Panc1 (cell line): ENCODE measurements around the gene ZDHHC14. TPM values are rescaled to one million over a fixed set of nuclear protein-coding genes. Genes with fewer than 3 reads are reported as not detected.

Source experiments
- ATAC-seq: fragments of 200-7000 bp; cut with Tn5 transposase; 2 replicates; pipeline ENCODE4 v1.9.1; 2020; ENCODE audit warnings: mild to moderate bottlenecking, moderate library complexity
- BruUV-seq: library from RNA; stranded (reverse); fragments of 400-500 nt; replicated peaks from 2 replicates; lab custom pipeline; 2021; lab: Mats Ljungman, UMichigan
- CTCF ChIA-PET: fragments of 300-600 bp; sonication (Branson Sonifier 250); formaldehyde crosslinking; loops from one replicate; lab custom pipeline; 2022; ENCODE audit warnings: antibody characterized with exemption; lab: Charles Lee
- POLR2A ChIA-PET: fragments of 300-600 bp; sonication (Branson Sonifier 250); formaldehyde crosslinking; loops from one replicate; lab custom pipeline; 2022; ENCODE audit warnings: antibody characterized with exemption; lab: Charles Lee
- DNase-seq: peaks from one replicate; pipeline ENCODE4 v3.0.0-alpha.2; 2010; ENCODE audit warnings: low read depth, low spot score
- H3K27ac ChIP-seq: 2 replicates; pipeline ENCODE4 v1.5.1; 2011; ENCODE audit warnings: mild to moderate bottlenecking, low read length, inconsistent platforms
- H3K27me3 ChIP-seq: fragments of 200-500 bp; sonication (Bioruptor generic); 2 replicates; pipeline ENCODE4 v1.6.0; 2014; ENCODE audit warnings: low read length, inconsistent platforms; ENCODE audit not compliant: control insufficient read depth, insufficient read depth
- H3K36me3 ChIP-seq: fragments of 200-500 bp; sonication (Bioruptor generic); 2 replicates; pipeline ENCODE4 v1.5.1; 2014; ENCODE audit warnings: inconsistent platforms, mild to moderate bottlenecking, low read length, moderate library complexity; ENCODE audit not compliant: control insufficient read depth, insufficient read depth
- H3K4me1 ChIP-seq: 2 replicates; pipeline ENCODE4 v1.5.1; 2011; ENCODE audit warnings: inconsistent platforms, mild to moderate bottlenecking, low read length, moderate library complexity; ENCODE audit not compliant: control insufficient read depth, insufficient read depth
- H3K4me3 ChIP-seq, 2 experiments: 2 replicates each; pipeline ENCODE4 v1.5.1; 2011 to 2012; ENCODE audit warnings: low read depth in 2 of 2, low read length in 2 of 2, mild to moderate bottlenecking in 2 of 2, inconsistent platforms in 1 of 2, moderate library complexity in 1 of 2
- H3K9me3 ChIP-seq: fragments of 200-500 bp; sonication (Bioruptor generic); 2 replicates; pipeline ENCODE4 v1.5.1; 2014; ENCODE audit warnings: low read depth, mild to moderate bottlenecking, inconsistent platforms, low read length, moderate library complexity; ENCODE audit not compliant: control insufficient read depth, insufficient read depth
- POLR2AphosphoS5 ChIP-seq: IDR thresholded peaks from 2 replicates; pipeline ENCODE4 v1.6.1; 2012; ENCODE audit warnings: mild to moderate bottlenecking, low read depth, low read length, moderate library complexity
- SIN3A ChIP-seq: IDR thresholded peaks from 2 replicates; pipeline ENCODE4 v1.6.1; 2012; ENCODE audit warnings: low read depth, mild to moderate bottlenecking, low read length, moderate library complexity, borderline replicate concordance; ENCODE audit not compliant: insufficient read depth
- TCF7L2 ChIP-seq: IDR thresholded peaks from 2 replicates; pipeline ENCODE4 v1.6.1; 2011; ENCODE audit warnings: mild to moderate bottlenecking, low read depth, low read length, inconsistent platforms
- in situ Hi-C: cut with HindIII; loops from 2 replicates; pipeline ENCODE4 v1.10.0; 2016; ENCODE audit warnings: low sequenced_read_pairs, low pct_unique_long_range_greater_than_20kb
- intact Hi-C: fragments of 100-400 bp; cut with micrococcal nuclease; formaldehyde crosslinking; loops from one replicate; pipeline ENCODE4 v1.10.0; 2022; ENCODE audit not compliant: unreplicated experiment
- total RNA-seq: library from RNA; stranded (reverse); gene quantifications from one replicate; pipeline ENCODE4 v1.2.1, GENCODE V29; 2021; ENCODE audit not compliant: unreplicated experiment
- TF ChIP-seq, protein P1 (sequence below), 2 experiments: IDR thresholded peaks; 2 replicates each; pipeline ENCODE4 v1.6.1; 2011 to 2012; ENCODE audit warnings: low read depth in 2 of 2, control low read depth in 1 of 2, low read length in 1 of 2, mild to moderate bottlenecking in 1 of 2, moderate library complexity in 1 of 2; ENCODE audit not compliant: insufficient read depth in 1 of 2
- TF ChIP-seq, protein P2 (sequence below): fragments of 450-650 bp; IDR thresholded peaks from 2 replicates; pipeline ENCODE4 v1.5.1; 2017; ENCODE audit warnings: mild to moderate bottlenecking

ZDHHC14 gene
- total RNA-seq, 1 experiment from 2014 or later: 19.9 TPM

DNA sequence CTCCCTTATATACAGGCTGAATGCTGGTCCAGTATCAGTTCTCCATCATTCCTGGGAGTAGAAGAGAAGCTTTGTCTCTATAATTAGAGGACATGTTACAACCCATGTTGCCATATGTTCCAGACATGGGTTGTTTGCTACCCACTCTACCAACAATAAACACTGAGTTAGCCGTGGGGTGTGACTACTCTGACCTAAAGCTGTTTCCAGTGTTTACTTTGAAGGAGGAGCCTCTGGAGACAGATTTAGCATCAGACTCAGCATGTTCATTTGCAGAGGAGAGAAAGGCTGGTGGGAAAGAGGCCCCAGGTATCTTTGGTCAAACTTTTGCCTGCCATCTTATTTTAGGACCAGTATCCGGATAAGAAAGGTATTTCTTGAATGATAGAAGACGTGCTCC, 284.2 kb downstream of the ZDHHC14 start:
- H3K27ac ChIP-seq: no peak overlapping the region
- no peak overlapping the region for H3K4me3 ChIP-seq
- no TSS peak for BruUV-seq
- in situ Hi-C loops: loop anchor here (25.0 kb wide), 1 partner anchor 353 kb away; the partner anchor contains the start of gene TMEM242
- ATAC-seq (no peak), DNase-seq (no peak)
- no peaks in the 10 kb centered on the region for H3K9me3 ChIP-seq
- TF ChIP-seq POLR2AphosphoS5 (no peak), SIN3A (no peak), TCF7L2 (no peak)
- TF ChIP-seq, protein P1, sequence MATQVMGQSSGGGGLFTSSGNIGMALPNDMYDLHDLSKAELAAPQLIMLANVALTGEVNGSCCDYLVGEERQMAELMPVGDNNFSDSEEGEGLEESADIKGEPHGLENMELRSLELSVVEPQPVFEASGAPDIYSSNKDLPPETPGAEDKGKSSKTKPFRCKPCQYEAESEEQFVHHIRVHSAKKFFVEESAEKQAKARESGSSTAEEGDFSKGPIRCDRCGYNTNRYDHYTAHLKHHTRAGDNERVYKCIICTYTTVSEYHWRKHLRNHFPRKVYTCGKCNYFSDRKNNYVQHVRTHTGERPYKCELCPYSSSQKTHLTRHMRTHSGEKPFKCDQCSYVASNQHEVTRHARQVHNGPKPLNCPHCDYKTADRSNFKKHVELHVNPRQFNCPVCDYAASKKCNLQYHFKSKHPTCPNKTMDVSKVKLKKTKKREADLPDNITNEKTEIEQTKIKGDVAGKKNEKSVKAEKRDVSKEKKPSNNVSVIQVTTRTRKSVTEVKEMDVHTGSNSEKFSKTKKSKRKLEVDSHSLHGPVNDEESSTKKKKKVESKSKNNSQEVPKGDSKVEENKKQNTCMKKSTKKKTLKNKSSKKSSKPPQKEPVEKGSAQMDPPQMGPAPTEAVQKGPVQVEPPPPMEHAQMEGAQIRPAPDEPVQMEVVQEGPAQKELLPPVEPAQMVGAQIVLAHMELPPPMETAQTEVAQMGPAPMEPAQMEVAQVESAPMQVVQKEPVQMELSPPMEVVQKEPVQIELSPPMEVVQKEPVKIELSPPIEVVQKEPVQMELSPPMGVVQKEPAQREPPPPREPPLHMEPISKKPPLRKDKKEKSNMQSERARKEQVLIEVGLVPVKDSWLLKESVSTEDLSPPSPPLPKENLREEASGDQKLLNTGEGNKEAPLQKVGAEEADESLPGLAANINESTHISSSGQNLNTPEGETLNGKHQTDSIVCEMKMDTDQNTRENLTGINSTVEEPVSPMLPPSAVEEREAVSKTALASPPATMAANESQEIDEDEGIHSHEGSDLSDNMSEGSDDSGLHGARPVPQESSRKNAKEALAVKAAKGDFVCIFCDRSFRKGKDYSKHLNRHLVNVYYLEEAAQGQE (IDR thresholded peaks at IDR 0.05; ENCODE audit: insufficient read depth in 1 of 2, low read depth in 2 of 2, low read length in 1 of 2): no peak
- TF ChIP-seq, protein P2, sequence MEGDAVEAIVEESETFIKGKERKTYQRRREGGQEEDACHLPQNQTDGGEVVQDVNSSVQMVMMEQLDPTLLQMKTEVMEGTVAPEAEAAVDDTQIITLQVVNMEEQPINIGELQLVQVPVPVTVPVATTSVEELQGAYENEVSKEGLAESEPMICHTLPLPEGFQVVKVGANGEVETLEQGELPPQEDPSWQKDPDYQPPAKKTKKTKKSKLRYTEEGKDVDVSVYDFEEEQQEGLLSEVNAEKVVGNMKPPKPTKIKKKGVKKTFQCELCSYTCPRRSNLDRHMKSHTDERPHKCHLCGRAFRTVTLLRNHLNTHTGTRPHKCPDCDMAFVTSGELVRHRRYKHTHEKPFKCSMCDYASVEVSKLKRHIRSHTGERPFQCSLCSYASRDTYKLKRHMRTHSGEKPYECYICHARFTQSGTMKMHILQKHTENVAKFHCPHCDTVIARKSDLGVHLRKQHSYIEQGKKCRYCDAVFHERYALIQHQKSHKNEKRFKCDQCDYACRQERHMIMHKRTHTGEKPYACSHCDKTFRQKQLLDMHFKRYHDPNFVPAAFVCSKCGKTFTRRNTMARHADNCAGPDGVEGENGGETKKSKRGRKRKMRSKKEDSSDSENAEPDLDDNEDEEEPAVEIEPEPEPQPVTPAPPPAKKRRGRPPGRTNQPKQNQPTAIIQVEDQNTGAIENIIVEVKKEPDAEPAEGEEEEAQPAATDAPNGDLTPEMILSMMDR: no peak
- POLR2A ChIA-PET: no interaction called here
- H3K36me3 ChIP-seq: no peaks in the 10 kb centered on the region
- H3K27me3 ChIP-seq: no peaks in the 10 kb centered on the region
- peaks cover 13% of the 10 kb centered on the region for H3K4me1 ChIP-seq
- intact Hi-C loops: loop anchor here (5.0 kb wide), 1 partner anchor 283 kb away; the partner anchor contains the start of gene ZDHHC14
- CTCF ChIA-PET: interaction anchor here (0.7 kb wide), 1 partner anchor 221 kb away, joined by 3 read pairs; no protein-coding TSS in a partner anchor

DNA sequence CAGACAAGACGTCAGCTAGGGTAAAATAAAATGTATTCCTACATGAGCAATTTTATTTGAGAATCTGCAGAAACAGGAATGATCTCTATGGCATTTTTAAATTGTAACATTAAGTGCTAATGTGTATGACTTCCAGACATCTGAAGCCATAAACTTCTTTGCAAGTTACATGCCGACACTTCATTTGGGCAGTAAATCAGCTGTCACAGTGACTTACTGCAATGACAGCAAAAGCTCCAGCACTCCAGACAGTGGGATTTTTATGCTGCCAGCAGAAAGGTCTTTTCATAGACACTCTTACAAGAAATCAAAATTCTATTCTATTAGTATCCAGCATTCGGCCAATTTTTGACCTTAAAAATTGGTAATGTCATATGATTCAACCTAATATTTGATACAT, 285.7 kb downstream of the ZDHHC14 start:
- intact Hi-C loops (loop anchor here (2.0 to 5.0 kb wide), 2 partner anchors 284 to 352 kb away; partner anchors contain the start of gene ZDHHC14), in situ Hi-C loops (loop anchor here (25.0 kb wide), 1 partner anchor 354 kb away; the partner anchor contains the start of gene TMEM242)
- no TSS peak for BruUV-seq
- ATAC-seq (no peak), DNase-seq (no peak)
- POLR2A ChIA-PET: no interaction called here
- TF ChIP-seq, protein P1 (IDR thresholded peaks at IDR 0.05; ENCODE audit: insufficient read depth in 1 of 2, low read depth in 2 of 2, low read length in 1 of 2): no peak
- TF ChIP-seq TCF7L2: no peak
- no peak for TF ChIP-seq POLR2AphosphoS5
- no peak for TF ChIP-seq SIN3A
- TF ChIP-seq, protein P2: no peak
- Histone ChIP-seq H3K27ac (no peak overlapping the region), H3K36me3 (no peaks in the 10 kb centered on the region), H3K9me3 (no peaks in the 10 kb centered on the region), H3K27me3 (no peaks in the 10 kb centered on the region), H3K4me1 (peaks cover 13% of the 10 kb centered on the region), H3K4me3 (no peak overlapping the region)
- CTCF ChIA-PET: interaction anchor here (0.6 to 0.8 kb wide), 2 partner anchors 69 to 180 kb away, joined by 3 to 5 read pairs; no protein-coding TSS in a partner anchor
